ENCODE data around the gene TFCP2L1.

Gene TFCP2L1

DNA sequence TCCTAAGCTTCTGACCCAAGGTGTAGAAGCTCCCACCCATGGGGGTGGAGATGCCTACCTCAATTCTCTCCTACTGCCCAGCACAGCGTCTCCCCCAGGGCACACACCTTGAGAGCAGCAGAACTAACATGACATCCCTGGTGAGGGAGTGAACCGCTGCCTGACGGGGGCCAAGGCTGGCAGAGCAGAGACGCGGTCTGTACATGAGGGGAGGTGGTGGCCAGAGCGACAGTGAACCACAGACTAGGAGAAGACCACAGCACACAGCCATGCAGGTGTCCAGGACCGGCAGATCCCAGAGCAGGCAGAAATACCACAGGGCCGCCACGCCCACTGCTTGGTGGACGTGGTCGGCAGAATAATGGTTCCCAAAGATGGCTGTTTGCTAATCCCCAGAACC, 40.4 kb downstream of the TFCP2L1 start:
- CTCF ChIA-PET = no interaction called here
- POLR2A ChIA-PET = no interaction called here
- Histone ChIP-seq H3K4me3 (ENCODE audit: low read depth, low read length) (no peak overlapping the region), H3K27ac (ENCODE audit: extremely low read depth, low read depth, low read length) (no peak overlapping the region), H3K9me3 (ENCODE audit: control insufficient read depth, insufficient read depth, low read depth, low read length) (no peaks in the 10 kb centered on the region), H3K36me3 (ENCODE audit: control insufficient read depth in 2 of 2, insufficient read depth in 1 of 2, low read length in 2 of 2) (peaks cover 0 to 36% of the 10 kb centered on the region in 2 experiments; a peak in 2 of 3 replicates), H3K4me1 (ENCODE audit: control insufficient read depth, insufficient read depth, low read length) (no peaks in the 10 kb centered on the region)
- TF ChIP-seq EGR2 (tag by site-specific recombination; IDR thresholded peaks at IDR 0.05; ENCODE audit: low read depth) (no peak), ZNF530 (tag by site-specific recombination; IDR thresholded peaks at IDR 0.05; ENCODE audit: low read depth) (no peak), ZNF776 (tag by site-specific recombination; IDR thresholded peaks at IDR 0.05; ENCODE audit: borderline replicate concordance) (no peak), ZNF529 (tag by site-specific recombination; IDR thresholded peaks at IDR 0.05; ENCODE audit: insufficient replicate concordance) (no peak), ZNF585B (tag by site-specific recombination; IDR thresholded peaks at IDR 0.05) (no peak), MEIS1 (CRISPR knock-in tag; IDR thresholded peaks at IDR 0.05; ENCODE audit: borderline replicate concordance) (no peak), ZBTB17 (tag by site-specific recombination; IDR thresholded peaks at IDR 0.05) (no peak), ZNF366 (tag by site-specific recombination; conservative IDR thresholded peaks at IDR 0.05) (no peak)
- TF ChIP-seq, protein P1, sequence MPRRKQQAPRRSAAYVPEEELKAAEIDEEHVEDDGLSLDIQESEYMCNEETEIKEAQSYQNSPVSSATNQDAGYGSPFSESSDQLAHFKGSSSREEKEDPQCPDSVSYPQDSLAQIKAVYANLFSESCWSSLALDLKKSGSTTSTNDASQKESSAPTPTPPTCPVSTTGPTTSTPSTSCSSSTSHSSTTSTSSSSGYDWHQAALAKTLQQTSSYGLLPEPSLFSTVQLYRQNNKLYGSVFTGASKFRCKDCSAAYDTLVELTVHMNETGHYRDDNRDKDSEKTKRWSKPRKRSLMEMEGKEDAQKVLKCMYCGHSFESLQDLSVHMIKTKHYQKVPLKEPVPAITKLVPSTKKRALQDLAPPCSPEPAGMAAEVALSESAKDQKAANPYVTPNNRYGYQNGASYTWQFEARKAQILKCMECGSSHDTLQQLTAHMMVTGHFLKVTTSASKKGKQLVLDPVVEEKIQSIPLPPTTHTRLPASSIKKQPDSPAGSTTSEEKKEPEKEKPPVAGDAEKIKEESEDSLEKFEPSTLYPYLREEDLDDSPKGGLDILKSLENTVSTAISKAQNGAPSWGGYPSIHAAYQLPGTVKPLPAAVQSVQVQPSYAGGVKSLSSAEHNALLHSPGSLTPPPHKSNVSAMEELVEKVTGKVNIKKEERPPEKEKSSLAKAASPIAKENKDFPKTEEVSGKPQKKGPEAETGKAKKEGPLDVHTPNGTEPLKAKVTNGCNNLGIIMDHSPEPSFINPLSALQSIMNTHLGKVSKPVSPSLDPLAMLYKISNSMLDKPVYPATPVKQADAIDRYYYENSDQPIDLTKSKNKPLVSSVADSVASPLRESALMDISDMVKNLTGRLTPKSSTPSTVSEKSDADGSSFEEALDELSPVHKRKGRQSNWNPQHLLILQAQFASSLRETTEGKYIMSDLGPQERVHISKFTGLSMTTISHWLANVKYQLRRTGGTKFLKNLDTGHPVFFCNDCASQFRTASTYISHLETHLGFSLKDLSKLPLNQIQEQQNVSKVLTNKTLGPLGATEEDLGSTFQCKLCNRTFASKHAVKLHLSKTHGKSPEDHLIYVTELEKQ (tag by site-specific recombination; IDR thresholded peaks at IDR 0.05; ENCODE audit: borderline replicate concordance) = no peak
- TF ChIP-seq, protein P2, sequence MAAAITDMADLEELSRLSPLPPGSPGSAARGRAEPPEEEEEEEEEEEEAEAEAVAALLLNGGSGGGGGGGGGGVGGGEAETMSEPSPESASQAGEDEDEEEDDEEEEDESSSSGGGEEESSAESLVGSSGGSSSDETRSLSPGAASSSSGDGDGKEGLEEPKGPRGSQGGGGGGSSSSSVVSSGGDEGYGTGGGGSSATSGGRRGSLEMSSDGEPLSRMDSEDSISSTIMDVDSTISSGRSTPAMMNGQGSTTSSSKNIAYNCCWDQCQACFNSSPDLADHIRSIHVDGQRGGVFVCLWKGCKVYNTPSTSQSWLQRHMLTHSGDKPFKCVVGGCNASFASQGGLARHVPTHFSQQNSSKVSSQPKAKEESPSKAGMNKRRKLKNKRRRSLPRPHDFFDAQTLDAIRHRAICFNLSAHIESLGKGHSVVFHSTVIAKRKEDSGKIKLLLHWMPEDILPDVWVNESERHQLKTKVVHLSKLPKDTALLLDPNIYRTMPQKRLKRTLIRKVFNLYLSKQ (tag by site-specific recombination; IDR thresholded peaks at IDR 0.05; ENCODE audit: borderline replicate concordance) = no peak

DNA sequence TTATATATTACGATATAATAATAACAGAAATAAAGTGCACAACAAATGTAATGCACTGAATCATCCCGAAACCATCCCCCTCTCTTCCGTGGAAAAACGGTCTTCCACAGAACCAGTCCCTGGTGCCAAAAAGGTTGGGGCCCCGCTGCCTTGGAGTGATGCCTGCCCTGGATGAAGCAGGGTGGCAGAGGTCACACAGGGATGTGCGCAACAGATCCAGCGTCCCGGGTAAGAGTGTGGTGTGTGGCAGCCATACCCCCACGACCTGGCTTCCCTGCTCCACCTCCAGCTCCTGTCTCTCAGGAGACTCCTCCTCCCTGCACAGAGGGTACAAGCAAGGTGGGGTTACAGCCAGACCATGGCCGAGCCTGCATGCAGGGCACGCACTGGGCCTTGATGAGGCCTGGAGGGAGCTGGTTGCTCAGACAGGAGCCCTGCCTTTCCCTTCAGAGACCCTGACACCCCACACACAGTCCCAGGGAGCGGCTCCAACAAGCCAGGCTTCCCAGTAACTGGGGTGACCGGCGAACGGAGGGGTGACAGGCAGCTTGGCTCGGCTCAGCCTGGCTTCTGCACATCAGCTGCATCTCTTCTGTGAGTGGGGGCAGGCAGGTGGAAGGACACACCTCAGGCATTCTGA, 41.1 kb downstream of the TFCP2L1 start:
- no peak overlapping the region for H3K4me3 ChIP-seq (ENCODE audit: low read depth, low read length)
- H3K36me3 ChIP-seq (ENCODE audit: control insufficient read depth in 2 of 2, insufficient read depth in 1 of 2, low read length in 2 of 2) = peaks cover 0 to 43% of the 10 kb centered on the region in 2 experiments; a peak in 2 of 3 replicates
- no peaks in the 10 kb centered on the region for H3K9me3 ChIP-seq (ENCODE audit: control insufficient read depth, insufficient read depth, low read depth, low read length)
- ChIA-PET CTCF (interaction anchor here (1.2 kb wide), 1 partner anchor 149 kb away, joined by 3 read pairs; no protein-coding TSS in a partner anchor), POLR2A (no interaction called here)
- no peaks in the 10 kb centered on the region for H3K4me1 ChIP-seq (ENCODE audit: control insufficient read depth, insufficient read depth, low read length)
- H3K27ac ChIP-seq (ENCODE audit: extremely low read depth, low read depth, low read length) = no peak overlapping the region
- TF ChIP-seq ZEB2 (tag by site-specific recombination; IDR thresholded peaks at IDR 0.05) (no peak), ZNF266 (tag by site-specific recombination; IDR thresholded peaks at IDR 0.05; ENCODE audit: low read depth) (no peak), ZNF529 (tag by site-specific recombination; IDR thresholded peaks at IDR 0.05; ENCODE audit: insufficient replicate concordance) (no peak), SP2 (tag by site-specific recombination; IDR thresholded peaks at IDR 0.05) (no peak), SP3 (tag by site-specific recombination; IDR thresholded peaks at IDR 0.05) (no peak), ZNF335 (tag by site-specific recombination; conservative IDR thresholded peaks at IDR 0.05) (no peak), ZNF138 (tag by site-specific recombination; IDR thresholded peaks at IDR 0.05; ENCODE audit: borderline replicate concordance) (no peak), ZNF514 (tag by site-specific recombination; IDR thresholded peaks at IDR 0.05) (no peak), ZNF239 (tag by site-specific recombination; IDR thresholded peaks at IDR 0.05) (no peak), ZNF394 (tag by site-specific recombination; IDR thresholded peaks at IDR 0.05; ENCODE audit: borderline replicate concordance) (no peak)
- TF ChIP-seq, protein P3, sequence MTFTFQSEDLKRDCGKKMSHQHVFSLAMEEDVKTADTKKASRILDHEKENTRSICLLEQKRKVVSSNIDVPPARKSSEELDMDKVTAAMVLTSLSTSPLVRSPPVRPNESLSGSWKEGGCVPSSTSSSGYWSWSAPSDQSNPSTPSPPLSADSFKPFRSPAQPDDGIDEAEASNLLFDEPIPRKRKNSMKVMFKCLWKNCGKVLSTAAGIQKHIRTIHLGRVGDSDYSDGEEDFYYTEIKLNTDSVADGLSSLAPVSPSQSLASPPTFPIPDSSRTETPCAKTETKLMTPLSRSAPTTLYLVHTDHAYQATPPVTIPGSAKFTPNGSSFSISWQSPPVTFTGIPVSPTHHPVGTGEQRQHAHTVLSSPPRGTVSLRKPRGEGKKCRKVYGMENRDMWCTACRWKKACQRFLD (tag by site-specific recombination; IDR thresholded peaks at IDR 0.05) = no peak
- TF ChIP-seq, protein P4, sequence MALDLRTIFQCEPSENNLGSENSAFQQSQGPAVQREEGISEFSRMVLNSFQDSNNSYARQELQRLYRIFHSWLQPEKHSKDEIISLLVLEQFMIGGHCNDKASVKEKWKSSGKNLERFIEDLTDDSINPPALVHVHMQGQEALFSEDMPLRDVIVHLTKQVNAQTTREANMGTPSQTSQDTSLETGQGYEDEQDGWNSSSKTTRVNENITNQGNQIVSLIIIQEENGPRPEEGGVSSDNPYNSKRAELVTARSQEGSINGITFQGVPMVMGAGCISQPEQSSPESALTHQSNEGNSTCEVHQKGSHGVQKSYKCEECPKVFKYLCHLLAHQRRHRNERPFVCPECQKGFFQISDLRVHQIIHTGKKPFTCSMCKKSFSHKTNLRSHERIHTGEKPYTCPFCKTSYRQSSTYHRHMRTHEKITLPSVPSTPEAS (tag by site-specific recombination; IDR thresholded peaks at IDR 0.05) = no peak
- TF ChIP-seq, protein P2 (tag by site-specific recombination; IDR thresholded peaks at IDR 0.05; ENCODE audit: borderline replicate concordance) = no peak
- TF ChIP-seq, protein P5, sequence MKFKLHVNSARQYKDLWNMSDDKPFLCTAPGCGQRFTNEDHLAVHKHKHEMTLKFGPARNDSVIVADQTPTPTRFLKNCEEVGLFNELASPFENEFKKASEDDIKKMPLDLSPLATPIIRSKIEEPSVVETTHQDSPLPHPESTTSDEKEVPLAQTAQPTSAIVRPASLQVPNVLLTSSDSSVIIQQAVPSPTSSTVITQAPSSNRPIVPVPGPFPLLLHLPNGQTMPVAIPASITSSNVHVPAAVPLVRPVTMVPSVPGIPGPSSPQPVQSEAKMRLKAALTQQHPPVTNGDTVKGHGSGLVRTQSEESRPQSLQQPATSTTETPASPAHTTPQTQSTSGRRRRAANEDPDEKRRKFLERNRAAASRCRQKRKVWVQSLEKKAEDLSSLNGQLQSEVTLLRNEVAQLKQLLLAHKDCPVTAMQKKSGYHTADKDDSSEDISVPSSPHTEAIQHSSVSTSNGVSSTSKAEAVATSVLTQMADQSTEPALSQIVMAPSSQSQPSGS (tag by site-specific recombination; IDR thresholded peaks at IDR 0.05; ENCODE audit: low read depth) = no peak
